Activated CD4-positive, alpha-beta T cell treated with anti-CD3 and anti-CD28 coated beads, Interleukin-2, amount 50 U/mL, for 4 hours (primary cell): ENCODE measurements around the gene XCL2.

Experiments
- DNase-seq, 2 experiments: peaks; one replicate each; pipeline ENCODE4 v3.0.0-alpha.2; 2020

Gene XCL2

DNA sequence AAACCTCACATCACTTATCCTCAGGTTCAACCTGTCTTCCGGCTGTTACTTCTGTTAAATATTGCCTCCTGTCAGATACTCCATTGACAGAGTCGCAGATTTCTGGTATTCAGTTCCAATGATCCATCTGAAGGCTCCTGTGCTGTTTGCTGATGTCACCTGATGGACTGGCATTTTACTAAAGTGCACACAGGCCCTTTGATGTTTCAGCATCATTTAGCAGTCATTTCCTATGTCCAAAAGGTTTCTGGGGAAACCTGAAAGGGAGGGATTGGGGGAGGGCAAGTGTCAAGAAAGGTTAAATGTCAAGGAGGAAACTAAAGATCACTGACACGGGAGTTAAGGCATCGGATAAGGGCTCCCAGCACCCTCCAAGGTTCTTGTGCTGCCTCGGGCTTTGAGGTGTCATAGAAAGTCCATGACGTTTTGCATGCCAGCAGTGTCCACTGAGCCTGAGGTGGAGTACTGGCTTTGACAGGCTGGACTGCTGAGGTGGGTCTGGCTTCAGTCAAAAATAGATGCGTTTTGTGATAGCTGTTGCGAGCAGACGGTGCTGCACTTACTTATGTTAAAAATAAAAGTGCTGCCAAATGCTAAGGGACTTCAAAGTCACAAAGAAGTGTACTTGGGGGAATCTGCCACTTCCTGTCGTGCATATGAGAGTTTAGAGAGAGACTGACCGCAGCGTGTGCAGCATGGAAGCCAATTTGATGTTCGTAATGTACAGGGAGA, 30.8 kb downstream of the XCL2 start:
- DNase-seq = no peak

DNA sequence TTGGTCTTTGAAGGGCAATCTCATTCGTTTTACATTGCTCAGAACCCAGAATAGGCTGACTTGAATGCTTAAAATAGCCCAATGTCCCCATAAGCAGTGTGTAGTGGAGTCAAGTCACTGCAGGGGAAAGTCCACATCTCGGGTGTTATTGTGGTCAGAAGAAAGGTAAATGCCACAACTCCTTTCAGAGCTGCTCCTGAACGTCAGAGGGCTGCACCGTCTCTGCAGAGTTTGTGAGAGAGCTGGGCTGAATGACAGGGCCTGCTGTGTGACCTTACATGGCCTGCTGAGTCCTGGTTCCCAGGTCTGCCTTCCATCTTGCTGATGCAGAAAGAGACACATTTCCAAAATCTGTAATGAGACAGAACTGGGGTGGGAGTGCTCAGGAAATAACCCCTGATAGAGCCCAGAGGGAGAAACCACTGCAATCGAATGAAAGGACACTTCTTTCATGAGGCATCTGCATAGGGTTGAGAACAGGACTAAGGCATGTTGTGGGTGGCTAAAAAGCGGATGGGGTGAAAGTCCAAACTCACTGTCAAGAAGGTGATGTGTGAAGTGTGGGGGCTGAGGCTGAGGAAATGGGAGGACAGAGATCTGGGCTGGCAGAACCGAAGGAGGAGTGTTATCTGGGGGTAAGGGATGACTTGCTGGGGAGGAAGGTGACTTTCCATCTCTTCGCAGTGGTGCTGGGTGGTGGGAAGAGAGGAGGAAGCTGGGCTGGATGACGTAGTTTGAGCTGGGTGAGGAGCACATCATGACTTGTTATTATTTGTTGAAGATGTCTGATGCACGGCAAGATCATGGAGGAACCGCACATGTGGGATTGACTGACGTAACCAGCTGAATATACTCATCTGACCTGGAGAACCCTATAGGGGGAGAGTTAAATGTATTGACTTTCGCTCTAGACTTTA, 33.7 kb downstream of the XCL2 start:
- no peak for DNase-seq

DNA sequence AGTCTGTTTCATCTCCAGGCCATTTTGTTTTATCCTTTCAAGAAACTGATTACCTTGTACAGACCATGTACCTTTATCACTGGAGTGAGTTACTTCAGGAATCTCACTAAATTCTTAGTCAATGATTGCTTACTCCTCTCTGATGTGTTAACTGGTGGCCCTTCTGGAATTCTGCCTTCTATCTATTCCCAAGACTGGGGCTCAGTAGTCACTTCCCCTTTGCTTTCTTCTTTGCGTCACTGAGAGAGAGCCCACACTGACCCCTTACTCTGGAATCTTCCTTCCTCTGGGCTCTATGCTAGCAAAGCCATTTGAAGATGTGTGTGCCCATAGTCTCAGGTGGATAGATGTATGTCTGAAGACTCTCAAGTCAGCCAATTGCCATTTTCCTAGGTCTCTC, 34.6 kb downstream of the XCL2 start:
- DNase-seq = no peak

DNA sequence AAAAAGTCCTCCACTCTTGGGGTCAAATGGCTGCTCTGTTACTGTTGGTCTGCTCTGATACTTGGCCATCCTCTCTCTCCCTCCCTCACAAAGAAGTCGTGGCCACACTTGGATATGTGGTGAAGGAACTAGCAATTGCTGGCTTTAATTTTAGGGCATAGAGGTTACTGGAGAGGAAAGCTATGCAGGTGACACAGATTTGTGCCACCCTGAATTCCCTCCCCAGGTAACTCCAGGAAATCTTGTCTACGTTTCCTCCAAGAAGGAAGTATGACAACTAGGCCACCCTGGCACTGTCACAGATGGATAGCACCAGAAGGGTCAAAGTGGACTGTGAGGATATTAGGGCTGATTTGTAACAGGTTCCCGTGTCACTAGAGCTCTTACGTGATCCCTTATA, 36.0 kb downstream of the XCL2 start:
- no peak for DNase-seq

DNA sequence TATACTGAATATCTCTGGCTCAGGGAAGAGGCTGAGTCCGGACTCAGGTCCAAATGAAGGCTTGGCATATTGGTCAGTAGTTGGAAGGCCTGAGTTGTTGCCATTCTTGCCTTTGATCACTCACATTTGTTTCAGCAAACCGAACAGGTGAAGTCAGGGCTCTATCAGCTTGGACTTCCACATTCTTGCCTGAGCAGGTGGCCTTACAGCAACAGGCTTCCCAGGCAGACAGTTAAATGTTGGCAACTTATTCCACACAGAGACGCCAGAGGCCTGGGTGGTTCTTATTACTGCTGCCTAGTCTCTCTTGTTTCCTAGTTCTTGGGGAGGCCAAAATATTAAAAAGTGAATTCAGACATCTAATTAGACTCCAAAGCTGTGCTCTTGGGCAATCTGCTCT, 36.6 kb downstream of the XCL2 start:
- DNase-seq = no peak

DNA sequence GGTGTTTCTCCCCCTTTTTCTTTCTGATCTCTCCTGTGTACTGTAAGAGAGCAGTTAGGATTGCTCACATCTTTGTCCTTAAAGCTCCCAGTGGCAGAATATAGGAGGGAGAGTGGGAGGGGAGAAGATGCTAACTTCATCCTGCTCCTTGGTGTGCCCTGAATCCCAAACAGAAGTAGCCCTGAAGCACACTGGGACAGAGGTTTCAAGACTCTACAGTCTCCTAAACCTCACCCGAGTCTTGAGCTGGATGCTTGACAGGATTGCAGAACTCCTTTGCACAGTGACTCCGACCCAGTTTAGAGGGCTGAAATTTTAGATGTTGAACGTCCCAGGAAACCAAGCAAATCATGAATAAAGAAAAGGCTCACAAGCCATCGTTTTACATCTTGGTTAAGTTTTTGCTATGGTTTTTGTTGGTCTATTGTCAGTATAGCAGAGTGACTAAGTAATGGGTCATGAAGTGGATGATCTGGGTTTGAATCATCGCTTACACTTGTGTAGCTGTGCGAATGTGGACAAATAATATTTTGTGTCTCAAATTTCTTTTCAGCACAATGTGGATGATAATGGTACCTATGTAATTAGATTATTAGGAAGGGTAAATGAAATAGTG, 37.5 kb downstream of the XCL2 start:
- no peak for DNase-seq

DNA sequence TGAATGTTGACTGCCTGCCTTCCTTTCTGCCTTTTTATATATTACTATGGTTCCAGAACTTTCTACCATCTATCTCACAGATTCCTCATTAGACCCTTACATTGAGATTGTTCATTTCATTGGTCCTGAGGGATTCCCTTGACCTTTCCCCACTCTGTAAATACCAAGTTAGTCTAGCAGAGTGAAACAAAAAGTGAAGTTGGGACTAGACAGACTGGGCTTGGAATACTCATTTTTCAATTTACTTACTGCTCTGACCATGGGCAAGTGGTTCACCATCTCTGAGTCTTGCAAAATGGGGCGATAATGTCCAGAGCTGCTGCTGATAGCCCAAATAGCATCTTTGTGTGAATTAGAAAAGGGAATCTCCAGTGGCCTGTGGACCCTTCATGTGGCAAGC, 38.8 kb downstream of the XCL2 start:
- no peak for DNase-seq

DNA sequence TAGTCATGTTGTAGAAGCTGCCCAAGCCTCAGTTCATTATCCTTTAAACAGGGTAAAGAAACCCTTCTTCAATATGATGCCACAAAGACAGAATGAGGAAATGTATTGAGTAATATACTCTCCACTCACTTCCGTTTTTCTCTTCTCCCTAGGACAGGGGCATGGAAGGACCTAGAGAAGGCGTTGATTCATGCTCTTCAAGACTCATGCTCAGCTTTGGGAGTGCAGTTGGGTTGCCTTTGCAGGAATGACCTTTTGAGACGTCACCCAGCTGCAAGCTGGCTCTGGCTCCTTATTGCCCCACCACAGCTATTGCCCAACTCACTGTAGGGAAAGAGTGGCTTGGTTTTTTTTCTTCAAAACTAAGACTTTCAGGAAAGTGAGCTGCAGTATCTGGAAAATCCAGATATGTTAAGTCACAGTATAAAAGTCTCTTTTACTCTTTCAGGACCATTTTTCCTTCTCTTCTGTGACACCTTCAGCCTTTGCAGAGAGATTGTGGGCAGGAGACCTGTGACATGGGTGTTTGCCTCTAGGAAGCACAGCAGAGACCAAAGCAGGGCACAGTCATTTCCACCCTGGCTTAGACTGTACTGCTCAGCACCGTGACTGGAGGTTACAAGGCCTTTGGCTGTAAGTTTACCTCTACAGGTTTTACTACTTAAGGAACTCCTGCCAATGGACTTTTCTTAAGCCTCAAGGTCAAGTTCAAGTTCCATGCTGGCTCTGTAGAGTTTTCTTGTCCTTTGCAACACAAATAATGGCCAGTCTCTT, 39.5 kb downstream of the XCL2 start:
- no peak for DNase-seq

DNA sequence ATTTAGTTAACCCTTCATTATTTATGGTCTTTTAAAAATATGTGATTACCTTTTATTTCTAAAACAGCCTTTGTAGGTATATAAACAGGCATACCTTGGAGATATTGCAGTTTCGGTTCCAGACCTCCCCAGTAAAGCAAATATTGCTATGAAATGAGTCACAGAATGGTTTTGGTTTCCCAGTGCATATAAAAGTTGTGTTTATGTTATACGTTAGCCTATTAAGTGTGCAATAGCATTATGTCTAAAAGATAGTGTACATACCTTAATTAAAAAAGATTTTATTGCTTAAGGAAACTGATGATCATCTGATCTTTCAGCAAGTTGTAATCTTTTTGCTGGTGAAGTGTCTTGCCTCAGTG, 44.1 kb downstream of the XCL2 start:
- DNase-seq = no peak

DNA sequence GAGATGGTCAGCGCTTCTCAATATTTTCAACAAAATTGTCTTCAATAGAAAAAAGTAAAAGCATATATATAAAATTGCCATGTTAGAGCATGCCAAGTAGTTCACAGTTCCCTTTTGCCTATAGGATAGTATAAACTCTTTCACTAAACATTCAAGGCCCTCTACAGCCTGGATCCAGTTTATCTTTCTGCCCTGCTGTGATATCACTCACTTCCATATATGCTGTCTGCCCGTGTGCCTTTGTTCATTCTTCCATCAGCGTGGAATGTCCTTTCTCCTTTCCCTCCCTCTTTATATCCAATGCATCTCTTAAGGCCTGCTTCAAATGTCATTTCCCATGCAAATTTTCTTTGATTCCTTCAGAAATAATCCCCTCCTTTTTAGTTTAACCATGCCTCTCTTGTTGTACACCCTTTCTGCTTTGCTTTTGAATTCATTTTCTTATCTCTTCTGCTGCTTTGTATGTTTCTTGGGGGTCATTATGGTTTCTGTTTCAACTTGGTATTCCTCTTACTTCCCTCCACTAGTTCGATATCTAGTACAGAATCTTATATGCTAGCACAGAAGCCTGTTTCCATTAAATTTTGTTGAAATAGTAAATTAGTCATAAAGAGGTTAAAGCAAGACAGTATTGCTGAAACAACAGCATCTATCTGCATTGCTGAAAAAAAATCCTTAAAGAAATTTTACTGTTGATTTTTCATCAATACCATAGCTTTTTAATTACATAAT, 44.7 kb downstream of the XCL2 start:
- no peak for DNase-seq

DNA sequence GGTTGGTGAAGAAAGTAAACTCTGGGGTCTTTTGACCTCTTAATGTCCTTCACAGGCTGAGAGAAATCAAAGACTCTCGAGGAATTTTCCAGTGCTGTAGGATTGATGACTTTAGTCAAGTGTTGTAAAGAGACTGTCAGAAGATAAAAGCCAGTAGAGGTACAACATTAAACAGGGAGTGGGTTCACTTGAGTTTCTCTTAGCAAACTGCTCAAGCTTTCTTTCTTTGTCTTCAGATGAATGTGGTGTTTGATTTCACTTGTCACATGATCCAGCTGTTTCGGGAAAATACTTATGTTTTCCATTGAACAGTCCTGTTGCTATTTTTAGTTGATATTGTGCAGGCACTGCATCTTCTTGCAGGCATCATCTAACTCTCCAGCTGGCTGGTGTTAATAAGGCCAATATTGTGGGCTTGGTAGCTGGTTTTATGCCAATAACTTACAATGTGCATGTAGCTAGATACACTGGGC, 45.6 kb downstream of the XCL2 start:
- no peak for DNase-seq

DNA sequence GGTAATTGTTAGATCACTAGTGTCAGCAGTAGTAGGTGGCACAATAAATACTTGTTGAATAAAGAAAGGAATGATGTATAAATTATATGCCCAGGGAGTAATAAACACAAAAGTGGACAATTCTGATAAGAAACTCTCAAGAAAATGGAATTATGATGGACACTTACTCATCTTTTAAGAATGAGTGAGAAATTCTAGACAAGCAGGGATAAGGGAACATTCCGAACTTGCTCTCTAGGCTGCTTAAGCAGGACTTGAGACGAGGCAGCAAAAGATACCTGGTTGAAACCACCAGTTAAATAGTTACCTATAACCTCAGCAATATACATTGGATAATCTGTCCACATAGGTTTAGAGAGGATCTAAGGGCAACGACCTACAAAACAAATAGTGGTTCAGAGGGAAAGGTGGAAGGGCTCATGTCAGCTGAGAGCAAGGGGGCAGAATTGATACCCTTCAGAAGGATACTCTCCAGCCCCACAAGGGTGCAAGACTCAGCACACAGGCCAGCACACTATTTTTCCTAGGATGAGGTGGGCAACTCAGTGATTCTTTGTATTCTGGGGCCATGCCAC, 46.3 kb downstream of the XCL2 start:
- no peak for DNase-seq

DNA sequence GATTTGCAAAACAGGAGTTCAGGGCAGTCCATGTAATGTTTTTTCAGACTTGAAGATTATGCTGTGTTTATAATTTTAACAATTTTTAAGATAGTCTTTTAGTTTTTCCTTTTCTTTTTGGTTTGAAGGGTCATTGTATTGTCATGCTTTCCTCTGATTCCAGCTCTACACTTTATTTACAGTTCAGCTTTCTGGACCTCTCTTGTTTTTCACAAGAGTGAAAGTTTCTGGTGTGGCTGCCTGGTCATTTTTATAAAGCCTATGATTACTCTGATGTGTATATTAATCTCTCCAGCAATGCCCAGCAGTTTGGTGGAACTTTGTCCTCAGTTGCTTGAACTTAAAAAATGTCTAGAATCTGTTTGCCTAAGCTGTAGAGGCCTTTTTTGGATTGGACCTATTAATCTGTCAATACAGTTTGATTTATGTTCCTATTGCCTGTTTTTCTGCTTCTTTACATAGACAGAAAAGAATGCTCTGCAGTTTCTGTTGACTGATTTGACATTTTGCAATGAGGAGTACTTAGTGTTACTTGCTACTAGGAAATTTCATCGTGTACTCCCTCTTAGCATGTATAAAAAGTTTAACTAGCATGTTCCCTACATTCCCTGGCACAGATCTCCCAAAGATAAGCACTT, 52.2 kb downstream of the XCL2 start:
- DNase-seq = no peak
